SU-DHL-6 (cell line): ENCODE data around the gene HLA-DRA.

Source experiments
- H2AFZ ChIP-seq: fragments of 200-600 bp; sonication (generic); 2 replicates; pipeline ENCODE4 v1.6.1; 2014; ENCODE audit warnings: low read depth, mild to moderate bottlenecking, moderate library complexity, mixed read lengths, antibody characterized with exemption, low read length; ENCODE audit not compliant: severe bottlenecking
- H3F3A ChIP-seq: fragments of 200-600 bp; shearing (Covaris generic); 2 replicates; pipeline ENCODE4 v1.6.0; 2016; ENCODE audit warnings: antibody characterized with exemption, mild to moderate bottlenecking; ENCODE audit not compliant: insufficient read depth
- H3K27ac ChIP-seq: fragments of 200-600 bp; sonication (generic); 2 replicates; pipeline ENCODE4 v1.5.1; 2016; ENCODE audit warnings: low read depth, mild to moderate bottlenecking, low read length, moderate library complexity, mixed read lengths
- H3K27me3 ChIP-seq: fragments of 200-600 bp; sonication (generic), shearing (Covaris generic); 2 replicates; pipeline ENCODE4 v1.6.0; 2014; ENCODE audit warnings: mild to moderate bottlenecking, low read length
- H3K36me3 ChIP-seq: fragments of 200-600 bp; sonication (generic); 2 replicates; pipeline ENCODE4 v1.6.1; 2014; ENCODE audit warnings: mild to moderate bottlenecking, low read length, mixed read lengths
- H3K4me2 ChIP-seq: fragments of 300-600, 200-600 bp; shearing (Covaris generic), sonication (generic); 2 replicates; pipeline ENCODE4 v1.6.0; 2014; ENCODE audit warnings: low read length, low read depth, mild to moderate bottlenecking; ENCODE audit not compliant: poor library complexity, severe bottlenecking
- H3K4me3 ChIP-seq: fragments of 200-600 bp; sonication (generic); 2 replicates; pipeline ENCODE4 v1.5.1; 2014; ENCODE audit warnings: antibody characterized with exemption, low read length, mild to moderate bottlenecking, mixed read lengths; ENCODE audit not compliant: insufficient read depth, poor library complexity, severe bottlenecking
- H3K79me2 ChIP-seq: fragments of 200-600 bp; sonication (generic); 2 replicates; pipeline ENCODE4 v1.6.1; 2014; ENCODE audit warnings: mild to moderate bottlenecking, low read length, moderate library complexity; ENCODE audit not compliant: insufficient read depth
- H3K9ac ChIP-seq: fragments of 200-600 bp; sonication (generic); 2 replicates; pipeline ENCODE4 v1.7.0; 2014; ENCODE audit warnings: mild to moderate bottlenecking, low read length
- H3K9me2 ChIP-seq: fragments of 200-600 bp; sonication (generic); replicated peaks from 2 replicates; pipeline ENCODE4 v1.6.1; 2014; ENCODE audit warnings: low read length; ENCODE audit not compliant: insufficient read depth
- H3K9me3 ChIP-seq: fragments of 200-600 bp; sonication (generic); 2 replicates; pipeline ENCODE4 v1.6.1; 2014; ENCODE audit warnings: low read length, mixed read lengths; ENCODE audit not compliant: insufficient read depth
- H4K20me1 ChIP-seq: fragments of 200-600 bp; sonication (generic); 2 replicates; pipeline ENCODE4 v1.6.1; 2014; ENCODE audit warnings: low read depth, mild to moderate bottlenecking, antibody characterized with exemption, low read length, moderate library complexity, mixed read lengths
- CTCF ChIP-seq: fragments of 200-600 bp; sonication (generic); IDR thresholded peaks from one replicate; pipeline ENCODE4 v1.5.1; 2017; ENCODE audit warnings: antibody characterized with exemption, mild to moderate bottlenecking, low read length, moderate library complexity; ENCODE audit not compliant: insufficient read depth, poor library complexity, severe bottlenecking
- EZH2phosphoT487 ChIP-seq: fragments of 200-600 bp; sonication (generic), shearing (Covaris generic); conservative IDR thresholded peaks from 2 replicates; pipeline ENCODE4 v1.6.1; 2018; ENCODE audit warnings: mild to moderate bottlenecking, antibody characterized with exemption, low read length, moderate library complexity, mixed read lengths

Gene HLA-DRA

DNA sequence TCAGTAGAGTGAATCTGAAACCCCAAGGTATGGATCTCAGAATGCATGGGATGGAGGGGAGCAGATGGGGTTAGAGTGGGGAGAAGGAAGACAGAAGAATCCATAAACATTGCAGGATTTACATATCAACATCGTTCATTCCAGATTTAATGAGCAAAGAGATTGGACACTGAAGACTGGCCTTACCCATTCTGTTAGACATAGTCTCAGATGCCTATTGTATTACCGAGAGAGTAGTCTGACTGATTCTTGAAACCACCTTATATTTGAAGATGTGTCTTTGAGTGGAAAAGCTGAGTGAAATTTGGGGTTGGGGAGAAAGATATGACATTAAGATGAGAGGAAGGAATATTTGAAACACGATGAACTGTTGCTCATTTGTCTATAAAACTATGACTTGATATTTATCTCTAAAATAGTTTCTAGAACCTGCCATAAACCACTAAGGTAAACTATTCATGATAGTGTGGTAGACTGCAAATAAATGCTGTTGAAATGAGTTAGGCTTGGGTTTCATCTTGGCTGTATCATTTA, 5.7 kb downstream of the HLA-DRA start:
- H3K4me2 ChIP-seq = no peak overlapping the region

GRCh38 chr6:32447932-32448331, 8.2 kb downstream of the HLA-DRA start:
- H3K4me3 ChIP-seq = no peak overlapping the region
- no peak overlapping the region for H3K4me2 ChIP-seq
- TF ChIP-seq EZH2phosphoT487 (no peak), CTCF (no peak)
- peaks cover 31% of the 10 kb centered on the region for H3F3A ChIP-seq
- H3K9me3 ChIP-seq = 0 out of 2 replicates have a peak, but pooled peaks cover 7% of the 10 kb centered on the region
- no peak overlapping the region for H2AFZ ChIP-seq
- H3K9me2 ChIP-seq = no peaks in the 10 kb centered on the region
- H4K20me1 ChIP-seq = no peaks in the 10 kb centered on the region
- no peak overlapping the region for H3K9ac ChIP-seq
- H3K27ac ChIP-seq = no peak overlapping the region
- H3K36me3 ChIP-seq = peaks cover 28% of the 10 kb centered on the region
- no peaks in the 10 kb centered on the region for H3K79me2 ChIP-seq
- no peaks in the 10 kb centered on the region for H3K27me3 ChIP-seq

More for the DNA sequence above, 5.7 kb downstream of the HLA-DRA start:
- Histone ChIP-seq H3F3A (peaks cover 41% of the 10 kb centered on the region), H4K20me1 (peaks cover 4% of the 10 kb centered on the region; the same call in 1 of the 2 replicates), H3K36me3 (peaks cover 50% of the 10 kb centered on the region), H3K4me3 (no peak overlapping the region), H2AFZ (no peak overlapping the region), H3K9me3 (no peaks in the 10 kb centered on the region), H3K79me2 (peaks cover 14% of the 10 kb centered on the region), H3K9ac (no peak overlapping the region), H3K27me3 (no peaks in the 10 kb centered on the region), H3K27ac (no peak overlapping the region), H3K9me2 (no peaks in the 10 kb centered on the region)
- TF ChIP-seq CTCF (no peak), EZH2phosphoT487 (no peak)

GRCh38 chr6:32449088-32449736, 9.5 kb downstream of the HLA-DRA start:
- no peak for TF ChIP-seq EZH2phosphoT487
- TF ChIP-seq CTCF = no peak

More at GRCh38 chr6:32449088-32449736, 9.5 kb downstream of the HLA-DRA start:
- no peaks in the 10 kb centered on the region for H3K9me2 ChIP-seq
- H3K79me2 ChIP-seq = no peaks in the 10 kb centered on the region
- no peak overlapping the region for H3K9ac ChIP-seq
- peaks cover 15% of the 10 kb centered on the region for H3K36me3 ChIP-seq
- H2AFZ ChIP-seq = no peak overlapping the region
- peaks cover 13% of the 10 kb centered on the region; the same call in 1 of the 2 replicates for H3K9me3 ChIP-seq
- H3F3A ChIP-seq = peaks cover 24% of the 10 kb centered on the region
- H3K4me2 ChIP-seq = no peak overlapping the region
- no peak overlapping the region for H3K27ac ChIP-seq
- H3K27me3 ChIP-seq = no peaks in the 10 kb centered on the region
- H4K20me1 ChIP-seq = no peaks in the 10 kb centered on the region
- H3K4me3 ChIP-seq = no peak overlapping the region
